HG03045 (cell line): ENCODE data around the gene SULT1A1.

Experiments
- ATAC-seq: cut with Tn5 transposase; IDR thresholded peaks from one replicate; pipeline ENCODE4 v1.9.1; 2021; ENCODE audit warnings: mild to moderate bottlenecking, moderate library complexity; ENCODE audit not compliant: unreplicated experiment

SULT1A1 gene

GRCh38 chr16:28562199-28562598 lies 47.6 kb downstream of the SULT1A1 start:
- ATAC-seq: no peak

GRCh38 chr16:28561557-28562187 lies 48.2 kb downstream of the SULT1A1 start:
- no peak for ATAC-seq

GRCh38 chr16:28558456-28558855 lies 51.4 kb downstream of the SULT1A1 start:
- no peak for ATAC-seq

GRCh38 chr16:28556914-28557320 lies 52.9 kb downstream of the SULT1A1 start:
- no peak for ATAC-seq

- ATAC-seq: no peak
These were observed 54.3 kb downstream of the SULT1A1 start for GRCh38 chr16:28555561-28555960.
